Right lung (tissue), 5 donors: ENCODE measurements around the gene CT55. TPM values are rescaled to one million over a fixed set of nuclear protein-coding genes. Genes with fewer than 3 reads are reported as not detected.

ENCODE experiments used
- polyA plus RNA-seq, 5 donors: library from polyadenylated mRNA; unstranded; fragments of 120-200 nt; gene quantifications; one replicate each; pipeline versions ENCODE4 v1.2.1 to v1.2.3, GENCODE V29; 2013; ENCODE audit warnings: inconsistent platforms in 1 of 5, low replicate concordance in 1 of 5; ENCODE audit not compliant: insufficient read length in 5 of 5, insufficient read depth in 1 of 5

The CT55 gene
- polyA plus RNA-seq, 5 donors, result 0.13 to 0.50 (median 0.33) TPM; not detected in 2

Other genes starting within 250 kb of the CT55 start
- gene SMIM10, start 180.4 kb downstream of the CT55 start, polyA plus RNA-seq, result 1 to 10 TPM; 6.5 to 8.5 (median 8.2) TPM
- gene RTL8B, start 148.9 kb downstream of the CT55 start, polyA plus RNA-seq, result 10 to 100 TPM; 16.2 to 22.5 (median 19.0) TPM
- gene RTL8C, start 139.0 kb downstream of the CT55 start, polyA plus RNA-seq, result 100 to 1,000 TPM; 156 to 284 (median 190) TPM
- gene RTL8A, start 119.3 kb downstream of the CT55 start, polyA plus RNA-seq, result 10 to 100 TPM; 63.1 to 89.4 (median 71.2) TPM
- 1 to 10 TPM; 3.6 to 5.0 (median 4.3) TPM for gene SMIM10L2B, start 72.7 kb downstream of the CT55 start, polyA plus RNA-seq
- gene ETDB, start 50.9 kb downstream of the CT55 start, polyA plus RNA-seq, result under 1 TPM in 4 of 5 donors, not detected in 1; 0.19 to 0.51 (median 0.39) TPM
- gene ETDA, start 80.7 kb upstream of the CT55 start, polyA plus RNA-seq, result under 1 TPM; 0.21 to 0.75 (median 0.33) TPM
- under 1 TPM in 1 of 5 donors, not detected in 4; 0.69 TPM for gene ETDC, start 138.1 kb upstream of the CT55 start, polyA plus RNA-seq
- 10 to 100 TPM; 22.6 to 28.9 (median 28.7) TPM for gene ZNF75D, start 172.7 kb upstream of the CT55 start, polyA plus RNA-seq
- 10 to 100 TPM in 4 of 5 donors, 1 to 10 TPM in 1; 9.1 to 16.7 (median 11.6) TPM for gene ZNF449, start 173.4 kb upstream of the CT55 start, polyA plus RNA-seq